ENCODE results near the gene CNOT6.

- TF ChIP-seq, protein P1, sequence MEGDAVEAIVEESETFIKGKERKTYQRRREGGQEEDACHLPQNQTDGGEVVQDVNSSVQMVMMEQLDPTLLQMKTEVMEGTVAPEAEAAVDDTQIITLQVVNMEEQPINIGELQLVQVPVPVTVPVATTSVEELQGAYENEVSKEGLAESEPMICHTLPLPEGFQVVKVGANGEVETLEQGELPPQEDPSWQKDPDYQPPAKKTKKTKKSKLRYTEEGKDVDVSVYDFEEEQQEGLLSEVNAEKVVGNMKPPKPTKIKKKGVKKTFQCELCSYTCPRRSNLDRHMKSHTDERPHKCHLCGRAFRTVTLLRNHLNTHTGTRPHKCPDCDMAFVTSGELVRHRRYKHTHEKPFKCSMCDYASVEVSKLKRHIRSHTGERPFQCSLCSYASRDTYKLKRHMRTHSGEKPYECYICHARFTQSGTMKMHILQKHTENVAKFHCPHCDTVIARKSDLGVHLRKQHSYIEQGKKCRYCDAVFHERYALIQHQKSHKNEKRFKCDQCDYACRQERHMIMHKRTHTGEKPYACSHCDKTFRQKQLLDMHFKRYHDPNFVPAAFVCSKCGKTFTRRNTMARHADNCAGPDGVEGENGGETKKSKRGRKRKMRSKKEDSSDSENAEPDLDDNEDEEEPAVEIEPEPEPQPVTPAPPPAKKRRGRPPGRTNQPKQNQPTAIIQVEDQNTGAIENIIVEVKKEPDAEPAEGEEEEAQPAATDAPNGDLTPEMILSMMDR (tag by site-specific recombination; IDR thresholded peaks at IDR 0.05) = no peak
- TF ChIP-seq ZNF140 (tag by site-specific recombination; IDR thresholded peaks at IDR 0.05) = no peak
- TF ChIP-seq ZNF23 (tag by site-specific recombination; IDR thresholded peaks at IDR 0.05; ENCODE audit: borderline replicate concordance) = no peak
- no peak for TF ChIP-seq SCRT1 (tag by site-specific recombination; IDR thresholded peaks at IDR 0.05; ENCODE audit: borderline replicate concordance)
- TF ChIP-seq OSR2 (tag by site-specific recombination; IDR thresholded peaks at IDR 0.05) = no peak
- no peak for TF ChIP-seq ZFP3 (tag by site-specific recombination; IDR thresholded peaks at IDR 0.05; ENCODE audit: low read depth)
These were observed 115.2 kb downstream of the CNOT6 start for GRCh38 chr5:180609386-180609785.
